Measurements from ENCODE around the gene BCL2. TPM values are rescaled to one million over a fixed set of nuclear protein-coding genes. Genes with fewer than 3 reads are reported as not detected.

BCL2 gene
- total RNA-seq, 2 donors from 2014 or later, result 14.8 to 38.4 TPM

- TF ChIP-seq POLR2AphosphoS5 (IDR thresholded peaks at IDR 0.05), result no peak
- no peak for TF ChIP-seq POLR2A (IDR thresholded peaks at IDR 0.05)
- TF ChIP-seq, protein P1, sequence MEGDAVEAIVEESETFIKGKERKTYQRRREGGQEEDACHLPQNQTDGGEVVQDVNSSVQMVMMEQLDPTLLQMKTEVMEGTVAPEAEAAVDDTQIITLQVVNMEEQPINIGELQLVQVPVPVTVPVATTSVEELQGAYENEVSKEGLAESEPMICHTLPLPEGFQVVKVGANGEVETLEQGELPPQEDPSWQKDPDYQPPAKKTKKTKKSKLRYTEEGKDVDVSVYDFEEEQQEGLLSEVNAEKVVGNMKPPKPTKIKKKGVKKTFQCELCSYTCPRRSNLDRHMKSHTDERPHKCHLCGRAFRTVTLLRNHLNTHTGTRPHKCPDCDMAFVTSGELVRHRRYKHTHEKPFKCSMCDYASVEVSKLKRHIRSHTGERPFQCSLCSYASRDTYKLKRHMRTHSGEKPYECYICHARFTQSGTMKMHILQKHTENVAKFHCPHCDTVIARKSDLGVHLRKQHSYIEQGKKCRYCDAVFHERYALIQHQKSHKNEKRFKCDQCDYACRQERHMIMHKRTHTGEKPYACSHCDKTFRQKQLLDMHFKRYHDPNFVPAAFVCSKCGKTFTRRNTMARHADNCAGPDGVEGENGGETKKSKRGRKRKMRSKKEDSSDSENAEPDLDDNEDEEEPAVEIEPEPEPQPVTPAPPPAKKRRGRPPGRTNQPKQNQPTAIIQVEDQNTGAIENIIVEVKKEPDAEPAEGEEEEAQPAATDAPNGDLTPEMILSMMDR (IDR thresholded peaks at IDR 0.05), result no peak
- 78% methylated on average over 3 of the region's 3 CpGs for WGBS
- H3K4me3 ChIP-seq, result no peak overlapping the region
- no peaks in the 10 kb centered on the region for H3K36me3 ChIP-seq
- H3K9me3 ChIP-seq, result no peaks in the 10 kb centered on the region
- no peak overlapping the region for H3K27ac ChIP-seq
- no peak for DNase-seq (ENCODE audit: low spot score)
- intact Hi-C loops (cut with DNase I), result no loop called here
- no peaks in the 10 kb centered on the region for H3K27me3 ChIP-seq (replicated peaks; ENCODE audit: insufficient read depth)
- no peaks in the 10 kb centered on the region for H3K4me1 ChIP-seq (replicated peaks)
Observed at GRCh38 chr18:63140038-63140450, 179.5 kb downstream of the BCL2 start.

- no peak overlapping the region for H3K4me3 ChIP-seq
- TF ChIP-seq, protein P1 (IDR thresholded peaks at IDR 0.05), result no peak
- TF ChIP-seq POLR2AphosphoS5 (IDR thresholded peaks at IDR 0.05) (no peak), POLR2A (IDR thresholded peaks at IDR 0.05) (no peak)
- no peak for DNase-seq (ENCODE audit: low spot score)
- no peaks in the 10 kb centered on the region for H3K27me3 ChIP-seq (replicated peaks; ENCODE audit: insufficient read depth)
- intact Hi-C loops (cut with DNase I), result no loop called here
- 70% methylated on average over 10 of the region's 10 CpGs for WGBS
- no peak overlapping the region for H3K27ac ChIP-seq
- no peaks in the 10 kb centered on the region for H3K9me3 ChIP-seq
- no peaks in the 10 kb centered on the region for H3K4me1 ChIP-seq (replicated peaks)
- no peaks in the 10 kb centered on the region for H3K36me3 ChIP-seq
Observed at GRCh38 chr18:63138436-63139340, 180.9 kb downstream of the BCL2 start.

DNA sequence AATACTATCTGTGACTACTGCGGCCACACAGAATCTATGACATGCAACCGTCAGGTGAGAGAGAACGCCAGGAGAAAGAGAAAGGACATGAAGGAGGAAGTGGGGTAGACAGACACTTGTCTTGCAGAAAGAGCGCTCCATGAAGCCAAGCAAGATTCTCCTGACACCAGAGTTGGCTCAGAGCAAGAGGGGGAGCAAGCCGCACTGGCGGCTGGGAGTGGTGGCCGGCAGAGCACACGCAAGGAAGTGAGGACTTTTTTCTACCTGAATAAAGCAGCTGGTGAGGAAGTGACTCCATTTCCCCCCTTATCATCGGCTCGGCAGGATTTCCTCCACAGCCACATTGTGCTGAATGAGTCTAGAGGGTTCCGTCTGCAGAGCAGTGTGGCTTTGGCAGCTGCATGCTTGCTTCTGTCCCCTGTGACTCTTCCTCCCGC is 181.6 kb downstream of the BCL2 start:
- H3K4me3 ChIP-seq, result no peak overlapping the region
- no peaks in the 10 kb centered on the region for H3K27me3 ChIP-seq (replicated peaks; ENCODE audit: insufficient read depth)
- H3K9me3 ChIP-seq, result no peaks in the 10 kb centered on the region
- intact Hi-C loops (cut with DNase I), result no loop called here
- TF ChIP-seq, protein P1 (IDR thresholded peaks at IDR 0.05), result no peak
- no peak for TF ChIP-seq POLR2A (IDR thresholded peaks at IDR 0.05)
- TF ChIP-seq POLR2AphosphoS5 (IDR thresholded peaks at IDR 0.05), result no peak
- H3K4me1 ChIP-seq (replicated peaks), result no peaks in the 10 kb centered on the region
- 77% methylated on average over 12 of the region's 12 CpGs for WGBS
- no peak overlapping the region for H3K27ac ChIP-seq
- DNase-seq (ENCODE audit: low spot score), result no peak
- no peaks in the 10 kb centered on the region for H3K36me3 ChIP-seq

- H3K4me1 ChIP-seq (replicated peaks), result peaks cover 12% of the 10 kb centered on the region
- H3K4me3 ChIP-seq, result no peak overlapping the region
- intact Hi-C loops (cut with DNase I), result no loop called here
- no peak for DNase-seq (ENCODE audit: low spot score)
- no peaks in the 10 kb centered on the region for H3K9me3 ChIP-seq
- WGBS, result 51% methylated on average over 3 of the region's 3 CpGs
- TF ChIP-seq POLR2A (IDR thresholded peaks at IDR 0.05), result no peak
- TF ChIP-seq, protein P1 (IDR thresholded peaks at IDR 0.05), result no peak
- no peak for TF ChIP-seq POLR2AphosphoS5 (IDR thresholded peaks at IDR 0.05)
- H3K27ac ChIP-seq, result no peak overlapping the region
- H3K27me3 ChIP-seq (replicated peaks; ENCODE audit: insufficient read depth), result no peaks in the 10 kb centered on the region
- no peaks in the 10 kb centered on the region for H3K36me3 ChIP-seq
Observed at GRCh38 chr18:63135101-63135500, 184.5 kb downstream of the BCL2 start.

GRCh38 chr18:63132819-63133200 is 186.8 kb downstream of the BCL2 start:
- intact Hi-C loops (cut with DNase I), result no loop called here
- TF ChIP-seq POLR2A (IDR thresholded peaks at IDR 0.05), result peak; percentile 47
- TF ChIP-seq POLR2AphosphoS5 (IDR thresholded peaks at IDR 0.05), result peak; percentile 59
- TF ChIP-seq, protein P1 (IDR thresholded peaks at IDR 0.05), result no peak
- peak overlapping the region; percentile 11 to 50 for H3K27ac ChIP-seq
- peaks cover 12% of the 10 kb centered on the region for H3K4me1 ChIP-seq (replicated peaks)
- H3K27me3 ChIP-seq (replicated peaks; ENCODE audit: insufficient read depth), result no peaks in the 10 kb centered on the region
- no peaks in the 10 kb centered on the region for H3K9me3 ChIP-seq
- no peak overlapping the region for H3K4me3 ChIP-seq
- WGBS, result 35% methylated on average over 8 of the region's 8 CpGs
- DNase-seq (ENCODE audit: low spot score), result peak; percentile 74
- no peaks in the 10 kb centered on the region for H3K36me3 ChIP-seq

Measured in prostate gland (tissue), 2 donors.